H1 (cell line): ENCODE results near the gene UBE2O. TPM values are rescaled to one million over a fixed set of nuclear protein-coding genes. Genes with fewer than 3 reads are reported as not detected.

Experiments
- CTCF ChIA-PET: fragments of 300-600 bp; sonication (Branson Sonifier 250); formaldehyde crosslinking; loops from one replicate; lab custom pipeline; 2021; ENCODE audit not compliant: partially characterized antibody; lab: Charles Lee
- POLR2A ChIA-PET: fragments of 300-600 bp; sonication (Branson Sonifier 250); formaldehyde crosslinking; loops from one replicate; lab custom pipeline; 2021; ENCODE audit warnings: inconsistent platforms; ENCODE audit not compliant: partially characterized antibody; lab: Charles Lee
- DNase-seq, 2 experiments: peaks; one replicate each; pipeline versions ENCODE4 v3.0.0 to v3.0.0-alpha.2; 2010 to 2022; ENCODE audit warnings: low spot score in 2 of 2, low read depth in 1 of 2, mixed read lengths in 1 of 2
- FAIRE-seq: peaks from 2 replicates; lab custom pipeline; 2011; peaks lifted over from hg19 to GRCh38; lab: Jason Lieb, UNC
- H2AFZ ChIP-seq: 2 replicates; pipeline ENCODE4 v1.8.1; 2012; ENCODE audit warnings: low read length, inconsistent platforms
- H2AK5ac ChIP-seq: 2 replicates; pipeline ENCODE4 v1.6.1; 2013; ENCODE audit warnings: low read depth, low read length
- H2BK120ac ChIP-seq: replicated peaks from 2 replicates; pipeline ENCODE3; 2013; ENCODE audit warnings: low read depth, low read length, inconsistent platforms
- H2BK12ac ChIP-seq: 2 replicates; pipeline ENCODE4 v1.6.1; 2013; ENCODE audit warnings: low read depth, low read length
- H2BK15ac ChIP-seq: 2 replicates; pipeline ENCODE4 v1.6.1; 2013; ENCODE audit warnings: low read length
- H2BK20ac ChIP-seq: 2 replicates; pipeline ENCODE4 v1.6.1; 2013; ENCODE audit warnings: low read length
- H2BK5ac ChIP-seq: 2 replicates; pipeline ENCODE4 v1.6.1; 2013; ENCODE audit warnings: low read depth, low read length
- H3K14ac ChIP-seq: 2 replicates; pipeline ENCODE4 v1.6.1; 2013; ENCODE audit warnings: inconsistent platforms; ENCODE audit not compliant: insufficient read length
- H3K18ac ChIP-seq: 2 replicates; pipeline ENCODE4 v1.6.1; 2013; ENCODE audit warnings: low read length; ENCODE audit errors: extremely low read depth
- H3K23ac ChIP-seq: 2 replicates; pipeline ENCODE4 v1.6.1; 2013; ENCODE audit warnings: inconsistent platforms; ENCODE audit not compliant: insufficient read length
- H3K23me2 ChIP-seq: 2 replicates; pipeline ENCODE4 v1.6.1; 2013; ENCODE audit warnings: low read depth, low read length
- H3K27ac ChIP-seq: 2 replicates; pipeline ENCODE4 v1.6.1; 2011; ENCODE audit warnings: low read depth, low read length, inconsistent platforms
- H3K27me3 ChIP-seq, 4 experiments: replicated peaks in 1 of 4; 1 replicate in 1 of 4; 2 replicates in 3 of 4; pipeline versions ENCODE4 v1.6.1 to v1.8.1; 2011 to 2013; ENCODE audit warnings: low read length in 3 of 4, mild to moderate bottlenecking in 3 of 4, inconsistent platforms in 2 of 4, mixed read lengths in 2 of 4, moderate library complexity in 1 of 4; ENCODE audit not compliant: control insufficient read depth in 3 of 4, insufficient read depth in 3 of 4; ENCODE audit errors: extremely low read depth in 1 of 4
- H3K36me3 ChIP-seq, 4 experiments: 2 replicates each; pipeline versions ENCODE4 v1.6.1 to v1.8.1; 2011 to 2013; ENCODE audit warnings: mild to moderate bottlenecking in 4 of 4, low read length in 3 of 4, moderate library complexity in 2 of 4, control low read depth in 1 of 4, inconsistent platforms in 1 of 4; ENCODE audit not compliant: insufficient read depth in 4 of 4, control insufficient read depth in 2 of 4
- H3K4ac ChIP-seq: replicated peaks from 2 replicates; pipeline ENCODE3; 2013; ENCODE audit warnings: low read length, low read depth, mixed read lengths, inconsistent platforms; ENCODE audit not compliant: insufficient read length
- H3K4me1 ChIP-seq, 4 experiments: replicated peaks in 1 of 4; 1 replicate in 1 of 4; 2 replicates in 3 of 4; pipeline versions ENCODE4 v1.6.1 to v1.8.1; 2011 to 2013; ENCODE audit warnings: low read length in 3 of 4, inconsistent platforms in 2 of 4, mixed read lengths in 1 of 4; ENCODE audit not compliant: insufficient read depth in 4 of 4, control insufficient read depth in 3 of 4
- H3K4me2 ChIP-seq, 2 experiments: 2 replicates each; pipeline versions ENCODE4 v1.6.1 to v1.8.1; 2011 to 2013; ENCODE audit warnings: low read depth in 2 of 2, low read length in 2 of 2, control low read depth in 1 of 2, inconsistent platforms in 1 of 2, mild to moderate bottlenecking in 1 of 2; ENCODE audit not compliant: insufficient read depth in 1 of 2
- H3K4me3 ChIP-seq, 4 experiments: fragments of 200-600, 300-600 bp in 1 of 4; sonication (generic), shearing (Covaris generic), sonication (Bioruptor Twin) in 1 of 4; 2 replicates each; pipeline versions ENCODE4 v1.5.1 to v1.8.1; 2011 to 2016; ENCODE audit warnings: low read length in 4 of 4, low read depth in 3 of 4, control low read depth in 2 of 4, inconsistent platforms in 2 of 4, mild to moderate bottlenecking in 2 of 4, mixed read lengths in 1 of 4, moderate library complexity in 1 of 4; ENCODE audit not compliant: insufficient read depth in 2 of 4; ENCODE audit errors: extremely low read depth in 1 of 4
- H3K56ac ChIP-seq: replicated peaks from 2 replicates; pipeline ENCODE3; 2013; ENCODE audit warnings: low read depth, mild to moderate bottlenecking, mixed read lengths, low read length, inconsistent platforms; ENCODE audit not compliant: insufficient read length
- H3K79me1 ChIP-seq: 2 replicates; pipeline ENCODE4 v1.6.1; 2013; ENCODE audit warnings: low read depth, low read length, control low read depth
- H3K79me2 ChIP-seq, 2 experiments: 2 replicates each; pipeline versions ENCODE4 v1.6.1 to v1.8.1; 2012 to 2013; ENCODE audit warnings: low read length in 2 of 2, mild to moderate bottlenecking in 2 of 2, inconsistent platforms in 1 of 2; ENCODE audit not compliant: insufficient read depth in 2 of 2, control insufficient read depth in 1 of 2
- H3K9ac ChIP-seq, 4 experiments: replicated peaks in 1 of 4; 1 replicate in 1 of 4; 2 replicates in 3 of 4; pipeline versions ENCODE4 v1.6.1 to v1.8.1; 2011 to 2013; ENCODE audit warnings: low read depth in 3 of 4, low read length in 3 of 4, control low read depth in 2 of 4, mild to moderate bottlenecking in 2 of 4, moderate library complexity in 2 of 4, inconsistent platforms in 1 of 4; ENCODE audit errors: extremely low read depth in 1 of 4
- H3K9me3 ChIP-seq, 2 experiments: 2 replicates each; pipeline versions ENCODE4 v1.6.1 to v1.8.1; 2012 to 2013; ENCODE audit warnings: mild to moderate bottlenecking in 2 of 2, moderate library complexity in 2 of 2, control low read depth in 1 of 2, inconsistent platforms in 1 of 2, low read depth in 1 of 2, low read length in 1 of 2, mixed read lengths in 1 of 2; ENCODE audit not compliant: insufficient read depth in 2 of 2
- H4K20me1 ChIP-seq, 2 experiments: replicated peaks in 1 of 2; 2 replicates each; pipeline versions ENCODE3 to v1.8.1; 2011 to 2013; ENCODE audit warnings: inconsistent platforms in 2 of 2, low read length in 2 of 2, mild to moderate bottlenecking in 1 of 2; ENCODE audit not compliant: insufficient read depth in 2 of 2, control insufficient read depth in 1 of 2
- H4K5ac ChIP-seq: 2 replicates; pipeline ENCODE4 v1.6.1; 2013; ENCODE audit warnings: low read length, low read depth, mixed read lengths, inconsistent platforms; ENCODE audit not compliant: insufficient read length
- H4K8ac ChIP-seq: 2 replicates; pipeline ENCODE4 v1.8.0; 2013; ENCODE audit warnings: mild to moderate bottlenecking, moderate library complexity, low read length, inconsistent platforms; ENCODE audit not compliant: insufficient read depth; ENCODE audit errors: extremely low read depth
- H4K91ac ChIP-seq: replicated peaks from 2 replicates; pipeline ENCODE3; 2013; ENCODE audit warnings: low read length, mixed read lengths, inconsistent platforms; ENCODE audit not compliant: insufficient read length
- CREB1 ChIP-seq: IDR thresholded peaks from 2 replicates; pipeline ENCODE4 v1.6.1; 2012; ENCODE audit warnings: inconsistent platforms
- JUND ChIP-seq: IDR thresholded peaks from 2 replicates; pipeline ENCODE4 v1.6.1; 2011; ENCODE audit warnings: mild to moderate bottlenecking, improper control_type of control experiment, low read length
- WGBS, 2 experiments: shearing (Covaris generic) in 1 of 2; methylation state at CpG; one replicate each; pipeline versions ENCODE4 v1.1.6 to v1.1.7; 2013 to 2015; ENCODE audit warnings: low lambda C conversion rate in 2 of 2, mixed read lengths in 2 of 2, inconsistent platforms in 1 of 2, low coverage in 1 of 2, missing lambda C conversion rate in 1 of 2; ENCODE audit not compliant: insufficient replicate concordance in 2 of 2, insufficient coverage in 1 of 2, insufficient read length in 1 of 2; ENCODE audit errors: extremely low coverage in 1 of 2, missing lambda C conversion rate in 1 of 2; 5-methylcytosine and 5-hydroxymethylcytosine counted together
- polyA plus RNA-seq, 7 experiments: library from polyadenylated mRNA; depleted of rRNA in 3 of 7; stranded (reverse) in 5 of 7; unstranded in 2 of 7; fragments of >200 nt in 5 of 7; fragments of 200-250 nt in 2 of 7; gene quantifications; 1 replicate in 5 of 7; 2 replicates in 1 of 7; 4 replicates in 1 of 7; pipeline versions ENCODE4 v1.2.1 to v1.2.3, GENCODE V29; 2011 to 2013; ENCODE audit warnings: missing spikeins in 2 of 7, mixed read lengths in 2 of 7
- total RNA-seq: library from RNA; stranded (reverse); fragmentation: NEBNext Ultra II Directional; extraction: Animal tissue kit (Norgen Biotek cat#: 25700); gene quantifications from 2 replicates; pipeline ENCODE4 v1.2.1, GENCODE V29; 2021

UBE2O gene
- total and polyA plus RNA-seq, 2 of the 8 experiments (the other 6 are each of a cell fraction or from before 2014, with no cell fraction given), result 24.4 to 63.0 TPM

GRCh38 chr17:76434870-76435269, 18.1 kb downstream of the UBE2O start:
- POLR2A ChIA-PET, result interaction anchor here (0.7 to 1.4 kb wide), 3 partner anchors 11 to 132 kb away, joined by 3 to 6 read pairs (median 5); partner anchors contain the start of gene UBE2O
- no peak overlapping the region for H2BK5ac ChIP-seq
- no peak for FAIRE-seq

More at GRCh38 chr17:76434870-76435269, 18.1 kb downstream of the UBE2O start:
- WGBS, 2 experiments, result 94% methylated on average over 7 of the region's 7 CpGs; no CpG with 5 or more reads in 1 of the 2 experiments
- Histone ChIP-seq H3K14ac (no peak overlapping the region), H3K4me1 (peaks cover 0 to 19% (median 15%) of the 10 kb centered on the region in 4 experiments), H4K20me1 (peaks cover 20 to 32% of the 10 kb centered on the region in 2 experiments), H3K79me2 (peaks cover 28 to 94% of the 10 kb centered on the region in 2 experiments), H4K91ac (no peak overlapping the region), H3K18ac (no peak overlapping the region), H3K23me2 (no peaks in the 10 kb centered on the region), H3K23ac (no peak overlapping the region), H3K4me3 (no peak overlapping the region), H3K79me1 (peaks cover 28% of the 10 kb centered on the region), H2BK20ac (no peak overlapping the region), H2BK120ac (no peak overlapping the region), H3K27ac (no peak overlapping the region), H2BK15ac (no peak overlapping the region), H3K27me3 (no peaks in the 10 kb centered on the region), H3K9ac (no peak overlapping the region), H3K9me3 (no peaks in the 10 kb centered on the region), H4K8ac (no peak overlapping the region), H3K36me3 (no peaks in the 10 kb centered on the region), H2BK12ac (no peak overlapping the region), H2AFZ (no peak overlapping the region), H3K56ac (no peak overlapping the region), H2AK5ac (no peak overlapping the region), H3K4ac (no peak overlapping the region), H4K5ac (no peak overlapping the region), H3K4me2 (no peak overlapping the region)
- CTCF ChIA-PET, result interaction anchor here (0.7 to 2.5 kb wide), 15 partner anchors 8 to 280 kb away, joined by 3 to 14 read pairs (median 6); no protein-coding TSS in a partner anchor
- no peak for TF ChIP-seq JUND
- TF ChIP-seq CREB1, result no peak
- DNase-seq, result no peak
